NT2/D1 (cell line): ENCODE results near the gene D2HGDH.

Source experiments
- SUZ12 ChIP-seq: IDR thresholded peaks from 2 replicates; pipeline ENCODE4 v1.6.1; 2011; ENCODE audit not compliant: insufficient read length, insufficient read depth; ENCODE audit errors: extremely low read depth
- YY1 ChIP-seq: IDR thresholded peaks from 2 replicates; pipeline ENCODE4 v1.6.1; 2011; ENCODE audit not compliant: insufficient read length, insufficient read depth
- ZNF274 ChIP-seq: IDR thresholded peaks from 2 replicates; pipeline ENCODE4 v1.6.1; 2011; ENCODE audit warnings: mild to moderate bottlenecking, low read depth, low read length

DNA sequence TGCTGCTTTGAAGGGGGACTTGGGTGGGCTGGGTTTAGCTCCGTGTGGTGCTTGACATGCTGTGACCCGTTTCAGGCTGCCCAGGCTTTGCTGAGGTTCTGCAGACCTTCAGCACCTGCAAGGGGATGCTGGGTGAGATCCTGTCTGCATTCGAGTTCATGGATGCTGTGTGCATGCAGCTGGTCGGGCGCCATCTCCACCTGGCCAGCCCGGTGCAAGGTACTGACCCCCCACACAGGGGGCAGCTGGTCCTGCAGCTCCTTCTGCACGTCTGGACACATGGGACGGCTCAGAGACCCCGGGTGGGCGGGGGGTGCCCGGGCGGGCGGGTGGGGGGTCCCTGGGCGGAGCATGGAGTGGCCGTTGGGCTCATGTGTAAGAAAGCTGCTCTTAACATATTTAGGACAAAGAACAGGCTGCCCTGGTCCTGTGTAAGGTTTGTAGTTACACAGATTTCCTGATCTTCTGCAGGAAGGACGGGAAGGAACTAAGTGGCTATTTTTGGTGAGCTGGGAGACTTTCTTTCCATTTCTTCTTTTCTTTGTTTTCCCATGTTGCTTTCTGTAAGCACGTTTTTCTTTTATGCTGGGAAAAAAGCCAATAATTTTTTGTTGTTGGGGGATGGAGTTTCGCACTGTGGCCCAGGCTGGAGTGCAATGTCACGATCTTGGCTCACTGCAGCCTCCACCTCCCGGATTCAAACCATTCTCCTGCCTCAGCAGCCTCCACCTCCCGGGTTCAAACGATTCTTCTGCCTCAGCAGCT lies 15.8 kb downstream of the D2HGDH start:
- TF ChIP-seq YY1 (no peak), ZNF274 (no peak), SUZ12 (no peak)
